Renal pelvis (tissue), 4 donors: ENCODE data around the gene EYS. TPM values are rescaled to one million over a fixed set of nuclear protein-coding genes. Genes with fewer than 3 reads are reported as not detected.
"Not testable (repeated sequence)": the region's sequence is repeated elsewhere in the genome, so short reads cannot be mapped to it uniquely, and the experiment has no call there.

ENCODE experiments used
- DNase-seq: peaks from one replicate; pipeline ENCODE4 v3.0.0-alpha.2; 2013
- polyA plus RNA-seq, 3 donors: library from polyadenylated mRNA; unstranded; fragments of 120-200 nt; gene quantifications; one replicate each; pipeline ENCODE4 v1.2.1, GENCODE V29; 2013; ENCODE audit not compliant: insufficient read length in 3 of 3

Gene EYS
- polyA plus RNA-seq, 3 donors: 0.50 to 1.2 (median 0.82) TPM

- DNase-seq: no peak
Observed at GRCh38 chr6:65091561-65091960, 615.5 kb downstream of the EYS start.

- no peak for DNase-seq
Observed at GRCh38 chr6:65088575-65088974, 618.5 kb downstream of the EYS start.

GRCh38 chr6:65081756-65082155, 625.3 kb downstream of the EYS start:
- no peak for DNase-seq

GRCh38 chr6:65075705-65076230, 631.3 kb downstream of the EYS start:
- DNase-seq: no peak

- DNase-seq: no peak
Observed at GRCh38 chr6:65072500-65072899, 634.5 kb downstream of the EYS start.

GRCh38 chr6:65071480-65071879, 635.5 kb downstream of the EYS start:
- no peak for DNase-seq

- no peak for DNase-seq
Observed at GRCh38 chr6:65064844-65065243, 642.2 kb downstream of the EYS start.

GRCh38 chr6:65059568-65059967, 647.5 kb downstream of the EYS start:
- no peak for DNase-seq

- DNase-seq: no peak
Observed at GRCh38 chr6:65055545-65055944, 651.5 kb downstream of the EYS start.

- DNase-seq: no peak
Observed at GRCh38 chr6:65052626-65053025, 654.4 kb downstream of the EYS start.

GRCh38 chr6:65045801-65046200, 661.2 kb downstream of the EYS start:
- no peak for DNase-seq

- DNase-seq: no peak
Observed at GRCh38 chr6:65014006-65014405, 693.0 kb downstream of the EYS start.

- DNase-seq: no peak
Observed at GRCh38 chr6:65006788-65007187, 700.2 kb downstream of the EYS start.

- DNase-seq: no peak
Observed at GRCh38 chr6:65004283-65004682, 702.7 kb downstream of the EYS start.

GRCh38 chr6:65002882-65003281, 704.1 kb downstream of the EYS start:
- DNase-seq: not testable (repeated sequence)

- no peak for DNase-seq
Observed at GRCh38 chr6:65000815-65001214, 706.2 kb downstream of the EYS start.

GRCh38 chr6:64998204-64998603, 708.8 kb downstream of the EYS start:
- DNase-seq: no peak

GRCh38 chr6:64996301-64996700, 710.7 kb downstream of the EYS start:
- DNase-seq: no peak

- DNase-seq: no peak
Observed at GRCh38 chr6:64990652-64991304, 716.2 kb downstream of the EYS start.

GRCh38 chr6:64988148-64988547, 718.9 kb downstream of the EYS start:
- DNase-seq: no peak

GRCh38 chr6:64987066-64987465, 720.0 kb downstream of the EYS start:
- DNase-seq: no peak

- no peak for DNase-seq
Observed at GRCh38 chr6:64985726-64986125, 721.3 kb downstream of the EYS start.

- DNase-seq: no peak
Observed at GRCh38 chr6:64984948-64985347, 722.1 kb downstream of the EYS start.

GRCh38 chr6:64983089-64983488, 723.9 kb downstream of the EYS start:
- DNase-seq: no peak
